ENCODE measurements around the gene RPS28.

RPS28 gene

DNA sequence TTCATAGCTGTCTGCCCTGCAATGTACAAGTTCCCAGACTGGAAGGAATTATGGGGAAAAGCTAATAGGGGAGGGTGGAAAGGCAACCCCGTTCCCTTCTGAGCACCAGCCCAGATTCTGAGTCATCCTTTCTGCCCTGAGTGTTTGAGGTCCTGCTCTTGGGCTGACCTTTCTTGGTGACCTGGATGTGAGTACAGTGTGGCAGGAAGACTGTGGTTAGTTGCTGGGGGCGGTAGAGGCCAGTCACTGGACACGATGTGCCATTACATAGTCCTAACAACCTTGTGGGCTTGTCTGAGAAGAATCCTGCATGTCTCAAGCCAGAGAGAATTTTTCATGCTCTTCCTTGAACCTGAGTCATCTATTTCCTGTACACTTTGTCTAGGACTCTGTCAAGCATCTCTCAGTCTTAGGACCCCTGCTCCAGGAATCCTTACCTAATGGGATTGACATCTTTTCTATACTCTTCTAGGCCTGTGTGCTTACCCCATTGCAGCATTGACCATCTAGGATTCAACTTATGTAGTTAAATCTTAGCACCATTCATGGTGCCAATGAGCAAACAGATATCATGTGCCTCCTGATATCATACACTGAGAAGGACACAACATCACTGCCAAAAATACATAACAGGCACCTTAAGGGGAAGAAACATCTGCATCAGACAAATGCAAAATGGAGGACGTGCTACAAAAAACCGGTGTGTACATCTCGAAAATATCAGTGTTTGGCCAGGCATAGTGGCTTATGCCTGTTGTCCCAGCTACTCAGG lies 34.5 kb downstream of the RPS28 start:
- DNase-seq, result no peak
- Histone ChIP-seq H2BK5ac (ENCODE audit: low read length) (no peak overlapping the region), H4K8ac (ENCODE audit: low read depth, low read length) (no peak overlapping the region), H3K18ac (ENCODE audit: low read length) (no peak overlapping the region), H3K4me3 (ENCODE audit: low read length) (no peak overlapping the region), H3K36me3 (ENCODE audit: control insufficient read depth, insufficient read depth, low read length) (no peaks in the 10 kb centered on the region), H3K9ac (ENCODE audit: low read length) (no peak overlapping the region), H3K79me1 (ENCODE audit: low read length) (no peaks in the 10 kb centered on the region), H3K4me2 (ENCODE audit: low read length) (no peak overlapping the region), H3K56ac (ENCODE audit: low read length) (no peak overlapping the region), H4K5ac (ENCODE audit: low read length) (no peak overlapping the region), H3K23ac (ENCODE audit: low read length) (no peak overlapping the region), H3K27me3 (ENCODE audit: insufficient read depth, low read length, poor library complexity) (no peaks in the 10 kb centered on the region), H2BK15ac (replicated peaks; ENCODE audit: low read depth) (no peak overlapping the region), H3K27ac (ENCODE audit: low read depth, low read length) (no peak overlapping the region), H2AK5ac (ENCODE audit: low read length) (no peak overlapping the region), H3K4me1 (ENCODE audit: control insufficient read depth, low read depth, low read length) (no peaks in the 10 kb centered on the region), H3K4ac (ENCODE audit: low read depth, low read length) (no peak overlapping the region), H3K79me2 (ENCODE audit: control insufficient read depth, insufficient read depth, low read length) (no peaks in the 10 kb centered on the region), H2BK120ac (ENCODE audit: low read depth, low read length) (no peak overlapping the region)
- WGBS (ENCODE audit: extremely low coverage, insufficient coverage, low lambda C conversion rate), result no CpG with 5 or more reads among the region's 6 CpGs

GRCh38 chr19:8357007-8357521 lies 35.8 kb downstream of the RPS28 start:
- no peaks in the 10 kb centered on the region for H3K4me1 ChIP-seq (ENCODE audit: control insufficient read depth, low read depth, low read length)
- H3K79me2 ChIP-seq (ENCODE audit: control insufficient read depth, insufficient read depth, low read length), result no peaks in the 10 kb centered on the region
- no peaks in the 10 kb centered on the region for H3K27me3 ChIP-seq (ENCODE audit: insufficient read depth, low read length, poor library complexity)
- H3K23ac ChIP-seq (ENCODE audit: low read length), result no peak overlapping the region
- H4K8ac ChIP-seq (ENCODE audit: low read depth, low read length), result no peak overlapping the region
- no peak for DNase-seq
- no peak overlapping the region for H4K5ac ChIP-seq (ENCODE audit: low read length)
- no peak overlapping the region for H3K4ac ChIP-seq (ENCODE audit: low read depth, low read length)
- H3K4me2 ChIP-seq (ENCODE audit: low read length), result no peak overlapping the region
- no peak overlapping the region for H2BK5ac ChIP-seq (ENCODE audit: low read length)
- no peaks in the 10 kb centered on the region for H3K36me3 ChIP-seq (ENCODE audit: control insufficient read depth, insufficient read depth, low read length)
- no peak overlapping the region for H3K9ac ChIP-seq (ENCODE audit: low read length)
- no peak overlapping the region for H3K27ac ChIP-seq (ENCODE audit: low read depth, low read length)
- no peak overlapping the region for H3K4me3 ChIP-seq (ENCODE audit: low read length)
- H2BK15ac ChIP-seq (replicated peaks; ENCODE audit: low read depth), result no peak overlapping the region
- H2AK5ac ChIP-seq (ENCODE audit: low read length), result no peak overlapping the region
- H2BK120ac ChIP-seq (ENCODE audit: low read depth, low read length), result no peak overlapping the region
- H3K18ac ChIP-seq (ENCODE audit: low read length), result no peak overlapping the region
- no peak overlapping the region for H3K56ac ChIP-seq (ENCODE audit: low read length)
- H3K79me1 ChIP-seq (ENCODE audit: low read length), result no peaks in the 10 kb centered on the region
- no CpG with 5 or more reads among the region's 4 CpGs for WGBS (ENCODE audit: extremely low coverage, insufficient coverage, low lambda C conversion rate)

- Histone ChIP-seq H3K79me2 (ENCODE audit: control insufficient read depth, insufficient read depth, low read length) (no peaks in the 10 kb centered on the region), H3K9ac (ENCODE audit: low read length) (no peak overlapping the region), H3K4me2 (ENCODE audit: low read length) (no peak overlapping the region), H3K4me3 (ENCODE audit: low read length) (no peak overlapping the region), H3K56ac (ENCODE audit: low read length) (no peak overlapping the region), H2BK5ac (ENCODE audit: low read length) (no peak overlapping the region), H4K8ac (ENCODE audit: low read depth, low read length) (no peak overlapping the region), H2AK5ac (ENCODE audit: low read length) (no peak overlapping the region), H3K79me1 (ENCODE audit: low read length) (no peaks in the 10 kb centered on the region), H3K23ac (ENCODE audit: low read length) (no peak overlapping the region), H3K4me1 (ENCODE audit: control insufficient read depth, low read depth, low read length) (no peaks in the 10 kb centered on the region), H2BK120ac (ENCODE audit: low read depth, low read length) (no peak overlapping the region), H3K4ac (ENCODE audit: low read depth, low read length) (no peak overlapping the region), H3K18ac (ENCODE audit: low read length) (no peak overlapping the region), H2BK15ac (replicated peaks; ENCODE audit: low read depth) (no peak overlapping the region), H3K27me3 (ENCODE audit: insufficient read depth, low read length, poor library complexity) (no peaks in the 10 kb centered on the region), H3K36me3 (ENCODE audit: control insufficient read depth, insufficient read depth, low read length) (no peaks in the 10 kb centered on the region), H3K27ac (ENCODE audit: low read depth, low read length) (no peak overlapping the region), H4K5ac (ENCODE audit: low read length) (no peak overlapping the region)
- WGBS (ENCODE audit: extremely low coverage, insufficient coverage, low lambda C conversion rate), result no CpG with 5 or more reads among the region's 6 CpGs
- no peak for DNase-seq
These were observed 37.7 kb downstream of the RPS28 start for GRCh38 chr19:8358948-8359347.

GRCh38 chr19:8360196-8360595 lies 38.9 kb downstream of the RPS28 start:
- no peaks in the 10 kb centered on the region for H3K27me3 ChIP-seq (ENCODE audit: insufficient read depth, low read length, poor library complexity)
- H4K5ac ChIP-seq (ENCODE audit: low read length), result no peak overlapping the region
- H3K36me3 ChIP-seq (ENCODE audit: control insufficient read depth, insufficient read depth, low read length), result no peaks in the 10 kb centered on the region
- no peak overlapping the region for H2AK5ac ChIP-seq (ENCODE audit: low read length)
- H3K4me3 ChIP-seq (ENCODE audit: low read length), result no peak overlapping the region
- no peak for DNase-seq
- no peak overlapping the region for H3K23ac ChIP-seq (ENCODE audit: low read length)
- no peak overlapping the region for H3K27ac ChIP-seq (ENCODE audit: low read depth, low read length)
- no peaks in the 10 kb centered on the region for H3K79me2 ChIP-seq (ENCODE audit: control insufficient read depth, insufficient read depth, low read length)
- no peak overlapping the region for H3K4ac ChIP-seq (ENCODE audit: low read depth, low read length)
- H3K56ac ChIP-seq (ENCODE audit: low read length), result no peak overlapping the region
- H4K8ac ChIP-seq (ENCODE audit: low read depth, low read length), result no peak overlapping the region
- WGBS (ENCODE audit: extremely low coverage, insufficient coverage, low lambda C conversion rate), result no CpG with 5 or more reads among the region's 8 CpGs
- H3K9ac ChIP-seq (ENCODE audit: low read length), result no peak overlapping the region
- H2BK15ac ChIP-seq (replicated peaks; ENCODE audit: low read depth), result no peak overlapping the region
- H3K4me2 ChIP-seq (ENCODE audit: low read length), result no peak overlapping the region
- no peak overlapping the region for H2BK120ac ChIP-seq (ENCODE audit: low read depth, low read length)
- no peaks in the 10 kb centered on the region for H3K4me1 ChIP-seq (ENCODE audit: control insufficient read depth, low read depth, low read length)
- no peaks in the 10 kb centered on the region for H3K79me1 ChIP-seq (ENCODE audit: low read length)
- no peak overlapping the region for H3K18ac ChIP-seq (ENCODE audit: low read length)
- no peak overlapping the region for H2BK5ac ChIP-seq (ENCODE audit: low read length)

DNA sequence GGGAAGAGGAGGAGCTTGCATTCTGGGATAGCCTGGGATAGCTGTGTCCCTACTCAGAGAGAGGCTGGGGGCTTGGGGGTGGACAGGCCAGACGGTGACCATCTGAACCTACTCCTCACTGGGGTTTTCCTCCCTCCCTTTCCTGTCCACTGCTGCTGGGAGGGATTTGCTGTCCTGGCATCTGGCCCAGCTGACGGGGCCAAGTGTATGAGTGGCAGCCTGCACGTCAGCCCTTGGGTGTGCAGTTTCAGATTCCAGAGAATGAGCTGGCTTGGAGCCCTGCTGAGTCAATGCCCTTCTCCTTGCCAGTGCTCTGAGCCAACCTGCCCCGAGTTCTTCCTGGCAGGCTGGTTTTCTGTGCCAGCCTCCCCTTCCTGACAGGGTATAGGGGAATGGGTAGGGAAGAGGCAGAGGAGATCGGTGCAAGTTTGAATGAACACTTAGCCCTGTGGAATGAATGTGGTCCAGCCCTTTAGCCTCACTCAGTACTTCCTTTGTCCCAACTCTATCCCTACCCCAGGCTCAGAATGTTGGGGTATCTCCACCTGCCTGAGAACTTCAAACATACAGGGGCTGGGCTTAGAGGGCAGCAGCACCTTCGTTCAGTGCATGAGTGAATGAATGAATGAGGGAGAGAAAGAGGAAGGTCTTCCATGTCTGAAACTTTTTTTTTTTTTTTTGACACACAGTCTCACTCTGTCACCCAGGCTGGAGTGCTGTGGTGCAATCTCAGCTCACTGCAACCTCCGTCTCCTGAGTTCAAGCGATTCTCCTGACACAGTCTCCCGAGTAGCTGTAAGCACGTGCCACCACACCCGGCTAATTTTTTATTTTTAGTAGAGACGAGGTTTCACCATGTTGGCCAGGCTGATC lies 40.9 kb downstream of the RPS28 start:
- H3K4ac ChIP-seq (ENCODE audit: low read depth, low read length), result no peak overlapping the region
- H2BK120ac ChIP-seq (ENCODE audit: low read depth, low read length), result no peak overlapping the region
- no peak overlapping the region for H3K9ac ChIP-seq (ENCODE audit: low read length)
- H3K27ac ChIP-seq (ENCODE audit: low read depth, low read length), result no peak overlapping the region
- H4K5ac ChIP-seq (ENCODE audit: low read length), result no peak overlapping the region
- no peak overlapping the region for H2AK5ac ChIP-seq (ENCODE audit: low read length)
- H3K23ac ChIP-seq (ENCODE audit: low read length), result no peak overlapping the region
- no peak overlapping the region for H3K4me2 ChIP-seq (ENCODE audit: low read length)
- no peak overlapping the region for H2BK5ac ChIP-seq (ENCODE audit: low read length)
- H2BK15ac ChIP-seq (replicated peaks; ENCODE audit: low read depth), result no peak overlapping the region
- no peak overlapping the region for H3K56ac ChIP-seq (ENCODE audit: low read length)
- H3K79me2 ChIP-seq (ENCODE audit: control insufficient read depth, insufficient read depth, low read length), result no peaks in the 10 kb centered on the region
- no peaks in the 10 kb centered on the region for H3K36me3 ChIP-seq (ENCODE audit: control insufficient read depth, insufficient read depth, low read length)
- H3K18ac ChIP-seq (ENCODE audit: low read length), result no peak overlapping the region
- H4K8ac ChIP-seq (ENCODE audit: low read depth, low read length), result no peak overlapping the region
- H3K27me3 ChIP-seq (ENCODE audit: insufficient read depth, low read length, poor library complexity), result no peaks in the 10 kb centered on the region
- DNase-seq, result no peak
- no peak overlapping the region for H3K4me3 ChIP-seq (ENCODE audit: low read length)
- WGBS (ENCODE audit: extremely low coverage, insufficient coverage, low lambda C conversion rate), result no CpG with 5 or more reads among the region's 12 CpGs
- no peaks in the 10 kb centered on the region for H3K79me1 ChIP-seq (ENCODE audit: low read length)
- H3K4me1 ChIP-seq (ENCODE audit: control insufficient read depth, low read depth, low read length), result peaks cover 3% of the 10 kb centered on the region

All from mesendoderm (in vitro differentiated cells).